CD4-positive, alpha-beta T cell treated with Interleukin-4 for 4 hours (primary cell): Measurements from ENCODE around the gene CBY1.

Source experiments
- DNase-seq: peaks from one replicate; pipeline ENCODE4 v3.0.0-alpha.2; 2020

The CBY1 gene

DNA sequence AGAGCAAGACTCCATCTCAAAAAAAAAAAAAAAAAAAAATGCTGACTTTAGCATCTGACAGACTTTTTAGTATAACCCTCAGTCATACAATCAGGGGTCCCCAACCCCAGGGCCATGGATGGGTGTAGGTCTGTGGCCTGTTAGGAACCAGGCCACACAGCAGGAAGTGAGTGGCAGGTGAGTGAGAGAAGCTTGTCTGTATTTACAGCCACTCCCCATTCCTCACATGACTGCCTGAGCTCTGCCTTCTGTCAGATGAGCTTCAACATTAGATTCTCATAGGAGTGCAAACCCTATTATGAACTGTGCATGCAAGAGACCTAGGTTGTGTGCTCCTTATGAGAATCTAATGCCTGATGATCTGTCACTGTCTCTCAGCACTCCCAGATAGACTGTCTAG is 3.6 kb upstream of the CBY1 start:
- no peak for DNase-seq

DNA sequence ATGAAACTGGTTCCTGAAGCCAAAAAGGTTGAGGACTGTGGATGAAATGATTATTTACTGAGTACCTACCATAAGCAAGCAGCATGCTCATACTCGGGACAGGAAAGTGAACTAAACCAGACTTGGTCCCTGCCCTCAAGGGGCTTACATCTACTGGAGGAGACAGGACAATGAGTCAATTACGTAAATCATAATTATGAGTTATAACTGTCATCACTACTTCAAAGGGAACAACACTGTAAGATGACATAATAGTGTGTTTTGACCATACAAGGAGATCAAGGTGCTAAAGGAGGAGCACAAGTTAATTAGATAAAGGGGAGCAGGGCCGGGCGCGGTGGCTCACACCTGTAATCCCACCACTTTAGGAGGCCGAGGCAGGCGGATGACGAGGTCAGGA is 2.7 kb upstream of the CBY1 start:
- DNase-seq, result no peak

DNA sequence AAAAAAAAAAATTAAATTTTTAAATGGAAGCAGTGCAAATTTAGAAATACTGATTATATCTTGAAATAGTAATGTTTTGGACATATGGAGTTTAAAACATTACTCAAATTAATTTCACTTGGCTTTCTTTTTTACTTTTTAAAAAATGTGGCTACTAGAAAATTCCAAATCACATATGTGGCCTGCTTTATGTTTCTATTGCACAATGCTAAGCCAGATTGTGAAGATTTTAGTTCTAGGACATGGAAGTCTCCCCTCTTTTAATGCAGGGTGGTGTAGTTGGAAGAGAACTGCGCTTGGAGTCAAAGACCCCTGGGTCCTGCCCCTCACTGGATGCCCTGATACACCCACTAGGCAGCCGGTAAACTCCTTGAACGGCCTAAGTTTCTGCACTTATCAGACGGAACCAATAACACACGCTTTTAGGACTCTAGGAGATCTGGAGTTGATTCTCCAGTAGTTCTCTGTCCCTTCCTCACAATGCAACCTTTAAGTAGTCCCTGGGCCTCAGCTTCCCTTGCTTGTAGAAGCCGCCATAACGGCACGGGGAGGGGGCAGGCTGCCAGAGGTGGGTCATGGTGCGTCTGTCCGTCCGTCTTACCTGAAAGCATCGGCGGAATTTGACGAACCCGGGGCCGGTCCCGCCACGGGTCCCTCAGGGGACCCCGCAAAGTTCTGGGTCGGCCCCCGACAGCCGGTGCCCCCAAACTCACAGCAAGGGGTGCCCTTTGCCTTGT is 751 bp upstream of the CBY1 start:
- DNase-seq, result no peak

DNA sequence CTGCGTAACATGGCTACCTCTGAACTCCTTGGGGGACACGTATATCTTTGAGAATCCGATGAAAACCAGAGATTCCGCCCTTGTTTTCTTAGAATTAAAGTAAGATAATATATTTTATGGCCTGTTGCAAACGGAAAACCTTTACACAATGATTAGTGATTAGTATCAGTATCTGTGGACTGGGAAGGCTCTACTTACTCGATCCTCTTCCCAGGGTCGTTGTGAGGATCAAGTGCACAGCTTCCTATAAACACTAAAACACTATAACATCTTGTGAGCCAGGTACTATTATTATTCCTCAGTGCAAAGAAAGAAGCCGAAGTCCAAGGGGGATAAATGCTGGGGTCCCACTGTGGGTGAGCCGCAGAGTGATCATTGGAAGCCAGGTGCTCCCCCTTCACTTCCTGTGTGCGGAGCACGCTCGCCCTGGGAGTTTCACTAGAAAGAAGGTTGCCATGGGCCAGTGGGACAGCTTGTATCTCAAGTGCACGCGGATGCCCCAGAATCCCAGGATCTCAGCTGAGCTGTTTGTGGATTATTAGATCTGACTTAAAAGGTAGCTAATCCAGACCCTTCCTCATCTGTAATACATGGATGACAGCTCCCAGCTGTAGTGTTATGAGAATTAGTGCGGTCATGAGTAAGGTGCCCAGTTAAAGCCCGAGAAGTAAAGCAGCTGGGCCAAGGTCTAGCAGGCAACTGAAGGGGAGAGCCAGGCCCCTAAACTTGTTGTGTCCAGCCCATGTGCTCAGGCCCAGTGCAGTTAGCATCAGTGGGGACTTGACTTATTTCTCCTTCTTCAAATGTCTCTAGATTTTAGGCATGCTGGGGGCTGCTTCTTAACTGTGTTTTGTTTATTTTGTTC is 839 bp downstream of the CBY1 start:
- DNase-seq, result peak; percentile 27

DNA sequence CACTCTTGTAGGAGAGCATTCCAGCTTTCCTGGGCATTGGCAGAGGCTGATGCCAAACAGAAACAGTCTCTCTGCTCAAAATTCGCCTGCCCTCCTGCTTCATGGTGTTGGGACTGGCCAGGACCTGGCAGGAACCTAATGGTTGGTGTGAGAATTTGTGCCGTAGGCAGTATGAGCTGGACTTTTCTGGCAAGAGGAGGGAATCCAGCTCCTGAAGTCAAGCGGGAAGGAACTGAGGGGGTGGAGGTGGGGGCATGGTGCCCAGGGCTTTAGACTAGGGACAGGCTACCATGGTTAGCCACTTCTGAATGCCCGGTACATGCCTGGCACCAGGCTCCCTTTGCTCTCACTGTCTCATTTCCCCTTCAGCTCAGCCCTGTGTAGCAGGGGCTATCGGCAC is 18.4 kb downstream of the CBY1 start:
- DNase-seq, result no peak

DNA sequence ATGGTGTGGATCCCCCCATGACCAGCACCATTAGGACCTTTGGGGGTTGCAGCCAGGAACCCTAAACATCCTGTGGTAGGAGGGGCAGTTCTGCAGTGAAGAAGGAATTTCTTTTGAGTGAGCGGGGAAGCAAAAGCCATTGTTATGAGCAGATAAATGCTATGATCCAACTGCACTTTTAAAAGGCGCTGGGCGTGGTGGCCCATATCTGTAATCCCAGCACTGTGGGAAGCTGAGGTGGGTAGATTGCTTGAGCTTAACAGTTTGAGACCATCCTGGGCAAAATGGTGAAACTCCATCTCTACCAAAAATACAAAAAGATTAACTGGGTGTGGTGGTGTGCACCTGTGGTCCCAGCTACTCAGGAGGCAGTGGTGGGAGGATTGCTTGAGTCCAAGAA is 19.4 kb downstream of the CBY1 start:
- DNase-seq, result no peak

DNA sequence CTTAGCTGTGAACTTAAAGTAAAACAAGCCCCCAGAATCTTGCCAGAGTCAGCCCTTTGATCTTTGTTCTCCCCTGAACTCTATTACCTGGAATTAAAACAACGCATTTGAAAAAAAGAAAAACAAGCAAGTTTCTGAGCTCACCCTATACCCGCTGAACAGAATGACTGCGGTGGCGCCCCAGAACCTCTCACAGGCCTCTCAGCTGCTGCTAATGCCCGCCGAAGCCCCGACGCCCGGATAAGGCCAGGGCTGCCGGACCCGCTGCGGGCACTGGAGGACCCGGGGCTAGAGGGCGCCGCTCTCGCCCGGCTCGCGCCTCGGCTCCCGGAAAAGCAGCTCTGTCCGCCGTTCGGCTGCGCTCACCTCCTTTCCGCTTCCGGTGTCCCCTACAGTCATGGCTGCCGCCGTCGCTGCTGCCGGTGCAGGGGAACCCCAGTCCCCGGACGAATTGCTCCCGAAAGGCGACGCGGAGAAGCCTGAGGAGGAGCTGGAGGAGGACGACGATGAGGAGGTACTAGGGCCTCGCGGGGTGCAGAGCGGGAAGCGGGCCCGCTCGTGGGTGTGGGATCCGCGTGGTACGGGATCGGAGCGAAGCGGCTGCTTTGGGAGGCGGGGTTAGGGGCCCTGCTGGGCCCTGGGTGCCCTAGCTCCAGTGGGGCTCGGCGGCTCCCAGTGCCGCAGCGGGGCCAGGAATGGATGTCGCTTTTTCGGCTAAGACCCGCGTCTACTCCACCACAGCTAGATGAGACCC is 25.3 kb downstream of the CBY1 start, which contains the start of gene TOMM22:
TOMM22 (plus strand) TSS at position 376 of the 754 bp plus-strand sequence; CDS start at position 398, 22 bp downstream.
- DNase-seq, result peak; percentile 84

DNA sequence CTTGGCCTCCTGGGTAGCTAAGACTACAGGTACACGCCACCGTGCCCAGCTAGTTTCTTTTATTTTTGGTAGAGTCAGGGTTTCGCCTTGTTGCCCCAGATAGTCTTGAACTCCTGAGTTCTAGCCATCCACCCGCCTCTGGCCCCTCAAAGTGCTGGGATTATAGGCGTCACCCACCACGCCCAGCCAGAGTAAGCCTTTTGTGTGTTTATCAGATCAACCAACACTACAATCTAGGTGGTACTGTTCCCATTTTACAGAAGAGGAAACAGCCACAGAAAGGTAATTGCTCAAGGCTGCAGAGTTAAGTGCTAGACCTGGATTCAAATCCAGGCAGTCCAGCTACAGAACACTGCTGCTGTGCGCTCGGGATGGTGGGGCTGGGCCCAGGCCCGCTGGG is 28.5 kb downstream of the CBY1 start:
- DNase-seq, result no peak

DNA sequence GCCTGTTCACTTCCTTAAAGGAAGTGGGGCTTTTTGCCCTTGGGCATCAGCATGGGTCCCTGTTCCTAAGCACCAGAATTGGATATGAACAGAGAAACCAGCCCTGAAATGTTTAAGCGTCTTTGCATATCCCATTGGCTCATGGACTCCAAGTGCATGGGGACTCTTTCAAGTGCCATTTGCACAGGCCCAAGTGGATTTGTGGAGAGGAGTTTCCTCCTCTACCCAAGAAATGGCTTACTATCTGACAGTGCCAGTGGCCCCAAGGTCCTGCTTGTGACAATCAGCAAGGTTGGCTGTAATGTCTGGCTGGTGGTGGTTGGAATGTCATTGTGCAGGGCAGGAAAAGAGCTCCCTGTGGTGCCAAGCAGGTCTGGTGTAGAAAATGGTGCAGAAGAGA is 29.3 kb downstream of the CBY1 start:
- no peak for DNase-seq

DNA sequence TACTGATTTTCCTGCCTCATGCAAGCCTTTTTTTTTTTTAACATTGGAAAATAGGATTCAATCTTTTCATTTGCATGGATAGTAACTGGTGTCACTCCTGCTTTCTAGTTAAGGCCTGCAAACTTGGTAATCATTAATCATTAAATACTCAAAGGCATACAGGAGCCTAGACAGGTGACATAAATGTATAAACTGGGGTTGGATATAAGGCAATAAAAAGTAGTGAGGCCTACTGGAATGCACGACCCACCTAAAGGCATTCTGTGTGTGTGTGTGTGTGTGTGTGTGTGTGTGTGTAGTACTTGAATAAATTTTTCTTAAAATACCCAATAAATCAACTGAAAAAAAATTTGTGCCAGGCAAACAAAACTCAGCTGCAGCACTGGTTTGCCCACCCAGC is 33.2 kb downstream of the CBY1 start:
- no peak for DNase-seq

DNA sequence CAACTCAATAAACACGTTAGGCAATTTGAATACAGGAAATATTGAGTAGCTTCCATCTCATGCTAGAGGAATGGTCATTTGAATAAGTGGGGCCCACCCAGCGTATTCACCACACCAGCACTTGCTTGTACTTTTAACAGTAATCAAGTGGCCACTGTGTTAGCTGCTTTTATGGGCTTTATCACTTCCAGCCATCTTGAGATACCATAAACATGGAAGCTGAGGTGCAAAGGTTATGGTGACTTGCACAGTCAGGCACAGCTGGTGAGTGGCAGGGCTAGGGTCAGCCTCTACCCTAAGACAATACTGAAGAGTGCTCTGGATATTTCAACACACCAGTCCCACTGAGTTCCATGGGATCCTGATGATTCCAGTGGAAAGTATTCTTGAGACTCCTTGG is 37.6 kb downstream of the CBY1 start:
- DNase-seq, result no peak

DNA sequence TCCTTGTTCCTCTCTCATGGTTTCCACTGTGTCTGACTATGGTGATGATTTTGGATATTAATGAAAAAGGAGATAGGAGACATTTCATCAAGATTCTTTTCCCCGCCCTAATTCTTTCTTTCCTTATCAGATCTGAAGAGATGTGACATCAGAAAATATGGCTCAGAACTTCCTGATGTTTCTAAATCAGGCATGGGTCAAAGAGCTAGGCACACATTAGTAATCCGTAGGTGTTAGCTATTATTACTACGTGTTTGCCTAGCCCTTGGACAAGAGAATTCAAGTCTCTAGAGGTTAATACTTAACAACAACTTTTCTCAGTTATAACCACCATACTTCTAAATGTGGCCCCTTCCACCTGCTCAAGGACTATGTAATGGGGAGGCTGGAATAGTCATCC is 38.5 kb downstream of the CBY1 start:
- no peak for DNase-seq

DNA sequence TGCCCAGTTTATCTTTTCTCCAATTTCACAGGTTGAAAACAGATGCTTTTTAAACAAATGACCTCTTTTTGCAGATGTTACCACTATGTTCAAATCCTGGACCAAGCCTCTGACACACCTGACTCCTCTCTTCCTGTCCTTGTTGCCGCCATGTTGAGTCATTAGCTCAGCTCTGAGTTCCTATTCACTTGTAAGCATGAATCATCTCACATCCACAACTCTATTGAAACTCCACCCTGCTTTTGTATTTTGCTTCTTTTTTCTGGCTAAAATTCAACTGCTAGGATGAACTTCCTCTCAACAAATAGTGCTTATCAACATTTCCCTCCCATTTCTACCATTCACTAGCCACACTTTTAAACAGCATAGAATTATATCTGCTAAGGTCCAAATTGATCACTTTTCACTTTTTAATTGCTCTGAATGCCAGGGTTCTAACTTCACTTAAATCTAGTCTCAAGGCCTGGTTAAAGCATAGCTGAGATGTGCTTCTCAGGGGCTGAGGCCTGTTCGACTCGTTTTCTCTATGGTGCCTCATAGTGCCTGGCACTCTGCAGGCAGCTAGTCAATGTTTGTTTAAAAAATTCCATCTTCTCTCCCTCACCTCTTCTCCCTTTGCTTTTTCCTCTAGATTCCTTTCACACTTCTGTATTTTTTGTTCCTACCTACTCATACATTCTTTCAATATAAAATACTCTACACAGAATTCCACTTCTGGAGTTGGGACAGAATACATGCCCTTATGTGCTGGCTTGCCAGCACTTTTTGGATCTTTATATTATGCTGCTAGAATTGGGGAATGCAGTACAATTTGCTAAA is 40.4 kb downstream of the CBY1 start:
- DNase-seq, result peak; percentile 78

DNA sequence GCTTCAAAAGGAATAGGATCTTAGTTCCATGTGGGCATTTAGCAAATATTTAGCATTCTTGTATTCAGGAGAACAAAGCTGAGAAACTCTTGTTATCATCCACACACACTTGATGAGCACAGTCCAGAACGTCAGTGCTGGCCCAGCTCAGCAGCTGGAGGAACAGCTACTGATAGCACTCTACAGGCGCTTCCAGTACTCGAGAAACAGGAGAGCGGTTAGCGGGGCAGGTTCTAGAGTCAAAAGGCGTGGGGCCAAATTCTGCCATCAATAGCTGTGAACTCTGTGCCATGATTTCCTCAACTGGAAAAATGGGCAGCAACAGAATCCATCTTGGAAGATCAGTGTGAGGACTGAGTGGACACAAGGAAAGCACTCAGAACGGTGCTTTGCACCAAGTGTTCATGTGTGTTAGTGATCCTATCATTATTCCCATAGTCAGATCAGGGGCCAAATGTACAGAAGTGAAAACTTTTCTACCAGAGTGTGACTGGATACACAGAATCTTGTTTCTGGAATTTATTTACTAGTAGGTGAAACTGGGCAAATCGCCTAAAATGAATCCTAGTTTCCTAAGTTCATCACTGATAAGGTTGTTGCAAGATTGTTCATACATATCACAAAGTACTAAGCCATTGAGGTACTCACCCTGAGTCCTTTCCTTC is 41.1 kb downstream of the CBY1 start:
- DNase-seq, result no peak

DNA sequence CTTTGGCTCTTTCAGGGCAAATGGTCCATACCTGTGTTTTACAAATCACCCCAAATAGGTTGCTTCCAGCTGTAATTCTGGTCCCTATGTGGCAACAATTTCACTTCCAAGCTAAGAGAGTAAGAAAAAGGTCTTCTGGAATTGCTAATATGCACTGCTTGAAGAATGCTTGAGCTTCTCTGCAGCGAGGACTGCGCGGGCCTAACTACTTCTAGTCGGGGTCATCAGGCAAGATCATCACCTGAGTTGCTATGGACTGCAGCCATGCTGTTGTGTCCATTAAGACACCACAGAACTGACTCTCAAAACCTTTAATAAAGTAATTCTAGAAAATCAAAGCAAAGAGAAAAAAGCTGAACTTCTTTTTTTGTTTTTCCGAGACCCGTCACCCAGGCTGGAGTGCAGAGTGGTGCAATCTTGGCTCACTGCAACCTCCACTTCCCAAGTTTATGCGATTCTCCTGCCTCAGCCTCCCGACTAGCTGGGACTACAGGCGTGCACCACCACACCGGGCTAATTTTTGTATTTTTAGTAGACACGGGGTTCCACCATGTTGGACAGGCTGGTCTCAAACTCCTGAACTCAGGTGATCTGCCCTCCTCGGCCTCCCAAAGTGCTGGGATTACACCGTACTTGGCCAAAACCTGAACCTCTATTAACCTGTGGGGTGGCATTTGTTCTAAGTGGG is 42.1 kb downstream of the CBY1 start:
- no peak for DNase-seq

DNA sequence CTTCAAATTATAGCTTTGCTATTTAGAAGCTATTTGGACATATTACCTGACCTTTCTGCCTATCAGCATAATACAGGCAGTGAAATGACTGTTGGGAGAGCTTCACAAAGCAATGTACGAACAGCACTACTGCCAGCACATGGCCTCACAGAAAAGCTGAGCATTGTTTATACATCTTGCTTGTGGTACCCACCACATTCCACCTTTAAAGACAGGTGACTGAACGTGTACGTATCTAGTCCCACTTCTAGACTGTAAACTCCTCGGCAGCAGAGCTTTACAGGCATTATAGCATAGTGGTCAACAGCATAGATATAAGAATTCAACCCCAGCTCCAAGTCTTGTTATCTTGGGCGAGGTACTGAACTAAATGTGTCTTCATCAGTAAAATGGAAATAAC is 42.7 kb downstream of the CBY1 start:
- DNase-seq, result no peak

DNA sequence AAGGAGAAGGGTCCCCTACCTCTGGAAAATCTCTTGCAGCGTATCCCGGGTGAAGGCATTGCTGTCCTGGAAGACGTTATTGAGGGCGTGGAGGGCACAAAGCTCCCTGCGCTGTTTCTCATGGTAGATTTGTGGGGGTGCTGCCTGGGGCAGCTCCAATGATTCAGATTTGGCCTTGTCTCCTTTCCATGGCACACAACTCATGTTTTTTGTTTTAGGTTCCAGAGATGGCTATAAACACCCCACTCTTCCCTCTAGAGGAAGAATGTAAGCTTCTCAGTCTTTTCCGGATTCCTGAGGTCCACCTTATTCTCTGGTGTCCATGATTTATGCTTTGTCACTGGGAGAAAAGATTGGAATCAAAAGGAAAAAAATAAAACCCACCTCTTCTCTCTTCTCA is 43.3 kb downstream of the CBY1 start:
- no peak for DNase-seq

DNA sequence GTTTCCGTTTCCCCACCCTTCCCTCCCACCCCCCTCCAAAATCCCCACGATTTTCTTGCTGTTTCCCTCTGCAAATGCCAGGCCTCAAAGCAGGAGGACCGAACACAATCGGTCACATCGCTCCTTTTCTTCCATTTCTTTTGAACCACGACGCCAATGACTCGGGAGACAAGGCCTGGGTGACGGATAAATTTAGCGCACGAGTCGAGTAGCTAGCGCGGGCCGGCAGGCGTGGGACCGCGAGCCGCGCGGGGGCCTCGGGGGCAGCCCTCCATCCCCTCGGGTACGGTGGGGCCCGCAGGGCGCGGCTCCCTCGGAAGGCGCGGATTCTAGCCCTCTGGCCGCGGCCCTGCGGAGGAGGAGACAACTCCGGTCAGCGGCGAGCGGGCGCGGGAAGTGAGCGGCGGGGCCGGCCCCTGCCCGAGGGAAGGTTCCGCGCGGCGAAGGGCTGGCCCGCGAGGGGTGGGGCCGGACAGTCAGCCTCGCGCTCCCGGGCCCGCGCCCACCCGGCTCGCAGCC is 43.9 kb downstream of the CBY1 start:
- no peak for DNase-seq

DNA sequence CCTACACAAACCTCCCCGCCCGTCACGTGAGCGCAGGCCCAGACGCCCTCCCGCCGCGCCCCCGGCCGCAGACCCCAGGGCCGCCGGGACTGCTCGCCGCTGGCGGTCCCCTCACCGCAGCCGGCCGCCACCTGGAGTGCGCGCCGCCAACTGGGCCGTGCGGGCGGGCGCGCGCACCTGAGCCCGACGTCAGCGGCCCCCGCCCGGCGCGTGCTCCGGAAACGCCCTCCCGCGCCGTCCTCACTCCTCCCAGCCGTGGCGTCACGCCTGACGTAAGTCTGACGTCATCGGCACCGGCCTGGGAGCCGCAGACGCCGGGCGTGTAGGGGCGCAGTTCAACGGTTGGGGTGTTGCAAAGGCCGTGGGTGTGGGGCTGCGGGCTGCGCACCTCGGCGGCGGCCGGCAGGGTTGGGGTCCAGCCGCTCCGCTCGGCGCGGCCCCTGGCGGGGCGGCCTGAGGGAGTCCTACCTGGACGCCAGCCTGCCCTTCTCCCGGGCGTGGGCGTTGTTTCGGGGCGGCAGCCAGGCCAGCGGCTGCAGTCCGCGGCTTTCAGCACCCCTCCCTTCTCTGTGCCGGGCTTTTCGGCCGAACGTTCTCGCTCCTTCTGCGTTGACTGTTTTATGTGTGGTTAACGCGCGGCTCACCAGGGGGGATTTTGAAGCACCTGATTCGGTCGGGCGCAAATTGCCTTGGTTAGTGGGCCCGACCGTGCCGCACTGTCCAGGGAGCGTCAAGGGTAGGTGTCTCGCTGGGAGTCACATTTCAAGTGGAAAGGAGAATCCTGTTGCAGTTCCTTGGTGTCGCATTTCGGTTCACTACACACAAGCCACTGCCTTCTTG is 44.6 kb downstream of the CBY1 start, which contains the start of gene JOSD1:
JOSD1 (minus strand) TSS at position 155 of the 840 bp plus-strand sequence. CDS start 956 bp downstream, outside the sequence.
- DNase-seq, result peak; percentile 96

DNA sequence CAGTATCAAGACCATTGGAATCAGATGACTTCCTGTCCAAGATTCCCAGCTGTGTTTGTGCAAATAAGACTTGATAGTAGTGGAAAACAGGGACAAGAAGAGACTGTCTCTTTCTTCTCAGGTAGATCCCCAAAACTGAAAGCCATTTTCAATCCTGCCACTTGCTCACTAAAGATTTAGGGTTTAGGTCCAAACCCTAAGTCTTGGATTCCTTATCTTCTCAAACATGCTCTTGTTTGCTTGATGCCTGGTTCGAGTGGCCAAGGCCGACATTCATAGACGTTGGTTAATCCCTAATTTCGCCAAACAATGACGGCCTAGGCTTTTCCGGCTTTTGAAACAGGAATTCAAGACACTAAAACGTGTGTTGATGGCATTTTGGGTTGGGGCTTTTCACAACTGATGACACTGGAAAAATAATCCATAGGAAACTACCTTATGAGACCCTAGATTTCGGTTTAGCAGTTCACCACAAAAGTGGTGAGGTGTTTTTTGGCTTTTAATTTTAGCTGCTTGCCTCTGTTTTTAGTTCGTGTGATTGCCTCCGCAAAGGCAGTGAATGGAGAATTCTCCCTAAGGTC is 48.3 kb downstream of the CBY1 start:
- DNase-seq, result no peak
